HEK293T (cell line): ENCODE data around the gene ZNF644.

Experiments used
- CTCF ChIA-PET: fragments of 350-600 bp; formaldehyde crosslinking; extraction: SDS; loops from one replicate; lab custom pipeline; 2021; ENCODE audit warnings: antibody characterized with exemption, inconsistent platforms; lab: Yijun Ruan, JAX
- POLR2A ChIA-PET: fragments of 350-600 bp; formaldehyde crosslinking; extraction: SDS; loops from one replicate; lab custom pipeline; 2020; ENCODE audit warnings: antibody characterized with exemption, inconsistent platforms; lab: Yijun Ruan, JAX
- DNase-seq: peaks from one replicate; pipeline ENCODE4 v3.0.0; 2012; ENCODE audit warnings: mixed read lengths; ENCODE audit errors: extremely low spot score
- ARNT ChIP-seq: fragments of 450-650 bp; IDR thresholded peaks from 2 replicates; pipeline ENCODE4 v1.6.1; 2017; ENCODE audit warnings: mild to moderate bottlenecking
- BHLHE40 ChIP-seq: fragments of 450-650 bp; IDR thresholded peaks from 2 replicates; pipeline ENCODE4 v1.6.1; 2016; ENCODE audit warnings: mild to moderate bottlenecking, moderate library complexity, borderline replicate concordance
- CTBP1 ChIP-seq: fragments of 450-650 bp; IDR thresholded peaks from 2 replicates; pipeline ENCODE4 v1.6.1; 2016; ENCODE audit warnings: borderline replicate concordance
- ELF4 ChIP-seq: fragments of 450-650 bp; IDR thresholded peaks from 2 replicates; pipeline ENCODE4 v1.6.1; 2017; ENCODE audit warnings: antibody characterized with exemption
- FOXA1 ChIP-seq: fragments of 450-650 bp; IDR thresholded peaks from 2 replicates; pipeline ENCODE4 v1.6.1; 2016; ENCODE audit warnings: mild to moderate bottlenecking
- FOXK2 ChIP-seq: fragments of 450-650 bp; IDR thresholded peaks from 2 replicates; pipeline ENCODE4 v1.6.1; 2016; ENCODE audit warnings: mild to moderate bottlenecking
- FOXM1 ChIP-seq: fragments of 450-650 bp; IDR thresholded peaks from 2 replicates; pipeline ENCODE4 v1.6.1; 2017; ENCODE audit warnings: mild to moderate bottlenecking, borderline replicate concordance
- HDGF ChIP-seq: fragments of 450-650 bp; IDR thresholded peaks from 2 replicates; pipeline ENCODE4 v1.6.1; 2017; ENCODE audit warnings: antibody characterized with exemption, borderline replicate concordance
- L3MBTL2 ChIP-seq: fragments of 450-650 bp; conservative IDR thresholded peaks from 2 replicates; pipeline ENCODE4 v1.6.1; 2016; ENCODE audit warnings: mild to moderate bottlenecking
- LEF1 ChIP-seq: fragments of 450-650 bp; IDR thresholded peaks from 2 replicates; pipeline ENCODE4 v1.6.1; 2017; ENCODE audit warnings: mild to moderate bottlenecking, borderline replicate concordance
- NFRKB ChIP-seq: fragments of 450-650 bp; IDR thresholded peaks from 2 replicates; pipeline ENCODE4 v1.6.1; 2016; ENCODE audit warnings: mild to moderate bottlenecking, moderate library complexity
- PKNOX1 ChIP-seq: fragments of 450-650 bp; IDR thresholded peaks from 2 replicates; pipeline ENCODE4 v1.6.1; 2016
- SP1 ChIP-seq: fragments of 450-650 bp; IDR thresholded peaks from 2 replicates; pipeline ENCODE4 v1.6.1; 2017
- SUZ12 ChIP-seq: fragments of 450-650 bp; IDR thresholded peaks from 2 replicates; pipeline ENCODE4 v1.6.1; 2016; ENCODE audit warnings: mild to moderate bottlenecking
- TARDBP ChIP-seq: fragments of 450-650 bp; IDR thresholded peaks from 2 replicates; pipeline ENCODE4 v1.6.1; 2016
- ZNF384 ChIP-seq: fragments of 450-650 bp; IDR thresholded peaks from 2 replicates; pipeline ENCODE4 v1.6.1; 2016

The ZNF644 gene

GRCh38 chr1:90995311-90995894 is 26.4 kb downstream of the ZNF644 start:
- no peak for DNase-seq
- TF ChIP-seq SUZ12, result no peak
- TF ChIP-seq FOXA1, result no peak
- no peak for TF ChIP-seq ZNF384
- ChIA-PET POLR2A (no interaction called here), CTCF (no interaction called here)

GRCh38 chr1:90994461-90994860 is 27.4 kb downstream of the ZNF644 start:
- POLR2A ChIA-PET, result interaction anchor here (0.8 kb wide), 1 partner anchor 26 kb away, joined by 3 read pairs; no protein-coding TSS in a partner anchor
- CTCF ChIA-PET, result interaction anchor here (0.5 to 0.6 kb wide), 2 partner anchors 41 to 1378 kb away, joined by 3 read pairs; no protein-coding TSS in a partner anchor
- TF ChIP-seq ELF4, result no peak
- no peak for TF ChIP-seq FOXM1
- TF ChIP-seq SUZ12, result no peak
- no peak for TF ChIP-seq FOXK2
- TF ChIP-seq LEF1, result no peak
- TF ChIP-seq TARDBP, result no peak
- no peak for TF ChIP-seq ZNF384
- no peak for TF ChIP-seq HDGF
- no peak for DNase-seq

GRCh38 chr1:90993245-90993644 is 28.6 kb downstream of the ZNF644 start:
- CTCF ChIA-PET, result interaction anchor here (0.7 kb wide), 1 partner anchor 17 kb away, joined by 6 read pairs; no protein-coding TSS in a partner anchor
- TF ChIP-seq SP1, result no peak
- POLR2A ChIA-PET, result no interaction called here
- no peak for DNase-seq

- DNase-seq, result no peak
- CTCF ChIA-PET, result no interaction called here
- POLR2A ChIA-PET, result no interaction called here
- no peak for TF ChIP-seq FOXA1
- TF ChIP-seq SP1, result no peak
- TF ChIP-seq CTBP1, result no peak
- no peak for TF ChIP-seq FOXM1
- no peak for TF ChIP-seq SUZ12
- TF ChIP-seq FOXK2, result no peak
- no peak for TF ChIP-seq TARDBP
- TF ChIP-seq LEF1, result no peak
- TF ChIP-seq ZNF384, result no peak
- TF ChIP-seq L3MBTL2, result no peak
- TF ChIP-seq ARNT, result no peak
These were observed 31.1 kb downstream of the ZNF644 start for GRCh38 chr1:90990779-90991178.

GRCh38 chr1:90989990-90990389 is 31.8 kb downstream of the ZNF644 start:
- POLR2A ChIA-PET, result no interaction called here
- TF ChIP-seq TARDBP (no peak), CTBP1 (no peak), FOXA1 (no peak), PKNOX1 (no peak), SP1 (no peak), HDGF (no peak), SUZ12 (no peak), ELF4 (no peak), L3MBTL2 (no peak), FOXM1 (no peak), NFRKB (no peak), FOXK2 (no peak), ZNF384 (no peak), ARNT (no peak), LEF1 (no peak), BHLHE40 (no peak)
- DNase-seq, result no peak
- CTCF ChIA-PET, result no interaction called here

- ChIA-PET CTCF (no interaction called here), POLR2A (no interaction called here)
- TF ChIP-seq TARDBP (no peak), CTBP1 (no peak), FOXM1 (no peak), L3MBTL2 (no peak), HDGF (no peak), LEF1 (no peak), SUZ12 (no peak), ZNF384 (no peak), SP1 (no peak), ELF4 (no peak), BHLHE40 (no peak), FOXK2 (no peak)
- DNase-seq, result no peak
These were observed 32.5 kb downstream of the ZNF644 start for GRCh38 chr1:90989302-90989701.

GRCh38 chr1:90987841-90988240 is 34.0 kb downstream of the ZNF644 start:
- no peak for TF ChIP-seq ZNF384
- no peak for TF ChIP-seq FOXA1
- TF ChIP-seq CTBP1, result no peak
- no peak for TF ChIP-seq NFRKB
- TF ChIP-seq TARDBP, result no peak
- no peak for TF ChIP-seq BHLHE40
- no peak for TF ChIP-seq PKNOX1
- TF ChIP-seq SUZ12, result no peak
- no peak for TF ChIP-seq LEF1
- no peak for TF ChIP-seq FOXM1
- ChIA-PET CTCF (no interaction called here), POLR2A (no interaction called here)
- DNase-seq, result no peak
